Measurements from ENCODE around the gene AIF1L.
"Not testable (repeated sequence)": the region's sequence is repeated elsewhere in the genome, so short reads cannot be mapped to it uniquely, and the experiment has no call there.

The AIF1L gene

DNA sequence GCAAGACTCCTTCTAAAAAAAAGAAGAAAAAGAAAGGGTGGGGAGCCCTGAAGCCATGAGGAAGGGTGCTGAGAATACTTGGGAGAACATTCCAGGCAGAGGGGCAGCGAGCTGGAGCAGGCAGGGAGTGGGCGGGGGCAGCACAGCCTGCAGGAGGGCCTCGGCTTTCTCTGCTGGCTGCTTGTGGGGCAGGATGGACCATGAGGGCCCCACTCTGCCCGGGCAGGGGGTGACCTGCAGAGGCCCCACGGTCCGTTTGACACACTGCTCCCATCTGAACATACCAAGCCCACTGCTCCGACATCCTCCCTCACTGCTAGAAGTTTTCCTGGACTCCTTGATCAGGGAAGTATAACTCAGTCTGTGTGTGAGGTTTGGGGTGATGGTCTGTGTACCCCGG is 17.3 kb downstream of the AIF1L start:
- Histone ChIP-seq H3F3A (ENCODE audit: insufficient read depth, low read length) (no peaks in the 10 kb centered on the region), H3K4me3 (ENCODE audit: low read length) (no peak overlapping the region), H4K20me1 (ENCODE audit: insufficient read depth, low read length) (no peaks in the 10 kb centered on the region), H3K9ac (ENCODE audit: low read length) (no peak overlapping the region), H3K9me3 (replicated peaks; ENCODE audit: insufficient read depth, low read length) (no peaks in the 10 kb centered on the region), H2AFZ (ENCODE audit: low read length) (no peak overlapping the region), H3K79me2 (ENCODE audit: low read length) (no peaks in the 10 kb centered on the region), H3K36me3 (replicated peaks; ENCODE audit: insufficient read depth, low read length) (no peaks in the 10 kb centered on the region), H3K27me3 (replicated peaks; ENCODE audit: insufficient read depth, low read length) (peaks cover 93% of the 10 kb centered on the region), H3K9me2 (replicated peaks; ENCODE audit: insufficient read depth, low read length) (no peaks in the 10 kb centered on the region), H3K4me2 (ENCODE audit: low read depth, low read length) (no peak overlapping the region), H3K4me1 (ENCODE audit: low read length) (no peaks in the 10 kb centered on the region), H3K27ac (ENCODE audit: low read length) (no peak overlapping the region)
- DNase-seq = no peak
- TF ChIP-seq, protein P1, sequence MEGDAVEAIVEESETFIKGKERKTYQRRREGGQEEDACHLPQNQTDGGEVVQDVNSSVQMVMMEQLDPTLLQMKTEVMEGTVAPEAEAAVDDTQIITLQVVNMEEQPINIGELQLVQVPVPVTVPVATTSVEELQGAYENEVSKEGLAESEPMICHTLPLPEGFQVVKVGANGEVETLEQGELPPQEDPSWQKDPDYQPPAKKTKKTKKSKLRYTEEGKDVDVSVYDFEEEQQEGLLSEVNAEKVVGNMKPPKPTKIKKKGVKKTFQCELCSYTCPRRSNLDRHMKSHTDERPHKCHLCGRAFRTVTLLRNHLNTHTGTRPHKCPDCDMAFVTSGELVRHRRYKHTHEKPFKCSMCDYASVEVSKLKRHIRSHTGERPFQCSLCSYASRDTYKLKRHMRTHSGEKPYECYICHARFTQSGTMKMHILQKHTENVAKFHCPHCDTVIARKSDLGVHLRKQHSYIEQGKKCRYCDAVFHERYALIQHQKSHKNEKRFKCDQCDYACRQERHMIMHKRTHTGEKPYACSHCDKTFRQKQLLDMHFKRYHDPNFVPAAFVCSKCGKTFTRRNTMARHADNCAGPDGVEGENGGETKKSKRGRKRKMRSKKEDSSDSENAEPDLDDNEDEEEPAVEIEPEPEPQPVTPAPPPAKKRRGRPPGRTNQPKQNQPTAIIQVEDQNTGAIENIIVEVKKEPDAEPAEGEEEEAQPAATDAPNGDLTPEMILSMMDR (IDR thresholded peaks at IDR 0.05; ENCODE audit: low read length) = no peak
- TF ChIP-seq EZH2 (optimal IDR thresholded peaks at IDR 0.05; ENCODE audit: low read depth, low read length) = no peak
- no peak for TF ChIP-seq EZH2phosphoT487 (IDR thresholded peaks at IDR 0.05; ENCODE audit: low read length)

GRCh38 chr9:131114084-131114535 is 17.8 kb downstream of the AIF1L start:
- Histone ChIP-seq H3K36me3 (replicated peaks; ENCODE audit: insufficient read depth, low read length) (no peaks in the 10 kb centered on the region), H3K9me3 (replicated peaks; ENCODE audit: insufficient read depth, low read length) (no peaks in the 10 kb centered on the region), H3F3A (ENCODE audit: insufficient read depth, low read length) (no peaks in the 10 kb centered on the region), H4K20me1 (ENCODE audit: insufficient read depth, low read length) (no peaks in the 10 kb centered on the region), H2AFZ (ENCODE audit: low read length) (no peak overlapping the region), H3K27ac (ENCODE audit: low read length) (no peak overlapping the region), H3K27me3 (replicated peaks; ENCODE audit: insufficient read depth, low read length) (peaks cover 94% of the 10 kb centered on the region), H3K9me2 (replicated peaks; ENCODE audit: insufficient read depth, low read length) (no peaks in the 10 kb centered on the region), H3K4me1 (ENCODE audit: low read length) (no peaks in the 10 kb centered on the region), H3K4me3 (ENCODE audit: low read length) (no peak overlapping the region), H3K4me2 (ENCODE audit: low read depth, low read length) (no peak overlapping the region), H3K79me2 (ENCODE audit: low read length) (no peaks in the 10 kb centered on the region), H3K9ac (ENCODE audit: low read length) (no peak overlapping the region)
- DNase-seq = no peak
- no peak for TF ChIP-seq EZH2phosphoT487 (IDR thresholded peaks at IDR 0.05; ENCODE audit: low read length)

GRCh38 chr9:131115360-131115742 is 19.0 kb downstream of the AIF1L start:
- not testable (repeated sequence) for H3K9me2 ChIP-seq (replicated peaks; ENCODE audit: insufficient read depth, low read length); H2AFZ ChIP-seq (ENCODE audit: low read length); H3K36me3 ChIP-seq (replicated peaks; ENCODE audit: insufficient read depth, low read length); H3F3A ChIP-seq (ENCODE audit: insufficient read depth, low read length); H3K27ac ChIP-seq (ENCODE audit: low read length); H3K9ac ChIP-seq (ENCODE audit: low read length); H3K79me2 ChIP-seq (ENCODE audit: low read length); H3K9me3 ChIP-seq (replicated peaks; ENCODE audit: insufficient read depth, low read length); H3K4me1 ChIP-seq (ENCODE audit: low read length); H4K20me1 ChIP-seq (ENCODE audit: insufficient read depth, low read length); H3K4me3 ChIP-seq (ENCODE audit: low read length); DNase-seq; H3K4me2 ChIP-seq (ENCODE audit: low read depth, low read length)
- H3K27me3 ChIP-seq (replicated peaks; ENCODE audit: insufficient read depth, low read length) = peaks cover 96% of the 10 kb centered on the region

DNA sequence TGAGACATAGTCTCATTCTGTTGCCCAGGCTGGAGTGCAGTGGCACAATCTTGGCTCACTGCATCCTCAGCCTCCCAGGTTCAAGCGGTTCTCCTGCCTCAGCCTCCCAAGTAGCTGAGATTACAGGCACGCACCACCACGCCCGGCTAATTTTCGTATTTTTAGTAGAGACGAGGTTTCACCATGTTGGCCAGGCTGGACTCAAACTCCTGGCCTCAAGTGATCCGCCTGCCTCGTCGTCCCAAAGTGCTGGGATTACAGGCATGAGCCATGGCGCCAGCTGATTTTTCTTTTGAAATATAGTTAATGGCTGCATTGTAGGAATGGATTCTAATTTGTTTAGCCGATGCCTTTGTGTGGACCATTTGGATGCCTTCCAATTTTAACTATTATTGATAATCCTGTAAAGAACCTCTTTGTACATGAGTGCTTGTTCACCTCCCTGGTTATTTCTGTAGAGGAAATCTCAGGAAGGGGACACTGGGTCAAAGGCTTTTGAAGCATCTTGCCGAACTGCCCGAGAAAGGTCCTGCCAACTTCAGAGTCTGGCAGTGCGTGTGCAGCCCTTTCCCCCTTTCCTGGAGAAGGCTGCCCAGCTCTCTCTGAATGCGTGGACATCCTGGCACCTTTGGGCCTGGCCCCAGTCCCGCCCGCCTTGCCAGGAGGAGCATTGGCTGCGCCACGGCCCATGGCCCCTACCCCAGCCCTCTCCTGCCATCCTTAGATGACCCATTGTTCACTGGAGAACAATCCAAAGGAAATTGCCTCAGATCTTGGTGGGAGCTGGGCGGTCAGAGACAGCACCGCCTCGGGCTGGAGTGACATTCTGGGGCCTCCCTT is 20.2 kb downstream of the AIF1L start:
- Histone ChIP-seq H3K27me3 (replicated peaks; ENCODE audit: insufficient read depth, low read length) (peaks cover 93% of the 10 kb centered on the region), H3K4me2 (ENCODE audit: low read depth, low read length) (no peak overlapping the region), H3K9ac (ENCODE audit: low read length) (no peak overlapping the region), H3K9me3 (replicated peaks; ENCODE audit: insufficient read depth, low read length) (no peaks in the 10 kb centered on the region), H3K27ac (ENCODE audit: low read length) (no peak overlapping the region), H3K79me2 (ENCODE audit: low read length) (no peaks in the 10 kb centered on the region), H2AFZ (ENCODE audit: low read length) (no peak overlapping the region), H3K4me1 (ENCODE audit: low read length) (no peaks in the 10 kb centered on the region), H4K20me1 (ENCODE audit: insufficient read depth, low read length) (no peaks in the 10 kb centered on the region), H3F3A (ENCODE audit: insufficient read depth, low read length) (no peaks in the 10 kb centered on the region), H3K9me2 (replicated peaks; ENCODE audit: insufficient read depth, low read length) (no peaks in the 10 kb centered on the region), H3K36me3 (replicated peaks; ENCODE audit: insufficient read depth, low read length) (no peaks in the 10 kb centered on the region), H3K4me3 (ENCODE audit: low read length) (no peak overlapping the region)
- DNase-seq = no peak
- TF ChIP-seq, protein P1 (IDR thresholded peaks at IDR 0.05; ENCODE audit: low read length) = no peak

All from MM.1S (cell line).